GM19324 (cell line): ENCODE measurements around the gene ROR2.
"Not testable (repeated sequence)": the region's sequence is repeated elsewhere in the genome, so short reads cannot be mapped to it uniquely, and the experiment has no call there.

Experiments
- ATAC-seq: cut with Tn5 transposase; IDR thresholded peaks from one replicate; pipeline ENCODE4 v1.9.1; 2021; ENCODE audit warnings: mild to moderate bottlenecking, moderate library complexity; ENCODE audit not compliant: unreplicated experiment, low FRiP score

Gene ROR2

GRCh38 chr9:91658513-91659105, 291.4 kb downstream of the ROR2 start:
- ATAC-seq: no peak

- no peak for ATAC-seq
Measured at GRCh38 chr9:91657501-91657900, 292.5 kb downstream of the ROR2 start.

GRCh38 chr9:91655658-91656057, 294.4 kb downstream of the ROR2 start:
- no peak for ATAC-seq

GRCh38 chr9:91655215-91655614, 294.8 kb downstream of the ROR2 start:
- no peak for ATAC-seq

GRCh38 chr9:91654527-91654926, 295.5 kb downstream of the ROR2 start:
- ATAC-seq: no peak

- no peak for ATAC-seq
Measured at GRCh38 chr9:91647371-91647770, 302.7 kb downstream of the ROR2 start.

- no peak for ATAC-seq
Measured at GRCh38 chr9:91646702-91647101, 303.3 kb downstream of the ROR2 start.

- ATAC-seq: no peak
Measured at GRCh38 chr9:91644433-91644832, 305.6 kb downstream of the ROR2 start.

- ATAC-seq: no peak
Measured at GRCh38 chr9:91643481-91644077, 306.4 kb downstream of the ROR2 start.

GRCh38 chr9:91642771-91643170, 307.3 kb downstream of the ROR2 start:
- ATAC-seq: no peak

GRCh38 chr9:91640428-91640827, 309.6 kb downstream of the ROR2 start:
- no peak for ATAC-seq

GRCh38 chr9:91639054-91639453, 311.0 kb downstream of the ROR2 start:
- ATAC-seq: no peak

- ATAC-seq: not testable (repeated sequence)
Measured at GRCh38 chr9:91634832-91635231, 315.2 kb downstream of the ROR2 start.

- no peak for ATAC-seq
Measured at GRCh38 chr9:91629718-91630117, 320.3 kb downstream of the ROR2 start.

- no peak for ATAC-seq
Measured at GRCh38 chr9:91628892-91629291, 321.1 kb downstream of the ROR2 start.

- no peak for ATAC-seq
Measured at GRCh38 chr9:91625331-91625730, 324.7 kb downstream of the ROR2 start.

- no peak for ATAC-seq
Measured at GRCh38 chr9:91623004-91623403, 327.0 kb downstream of the ROR2 start.

GRCh38 chr9:91622121-91622520, 327.9 kb downstream of the ROR2 start:
- ATAC-seq: not testable (repeated sequence)

- not testable (repeated sequence) for ATAC-seq
Measured at GRCh38 chr9:91614044-91614443, 336.0 kb downstream of the ROR2 start.

- ATAC-seq: no peak
Measured at GRCh38 chr9:91611582-91611981, 338.4 kb downstream of the ROR2 start.

- no peak for ATAC-seq
Measured at GRCh38 chr9:91606255-91606995, 343.6 kb downstream of the ROR2 start.
